Breast epithelium (tissue), 3 donors: ENCODE results near the gene UBA7.

Experiments
- CTCF ChIP-seq, 3 donors: fragments of 450-650 bp; IDR thresholded peaks; one replicate each; pipeline ENCODE4 v1.5.1; 2016 to 2017; ENCODE audit warnings: antibody characterized with exemption in 3 of 3, mild to moderate bottlenecking in 3 of 3, moderate library complexity in 3 of 3
- POLR2A ChIP-seq: fragments of 450-650 bp; IDR thresholded peaks from one replicate; pipeline ENCODE4 v1.6.1; 2016; ENCODE audit warnings: antibody characterized with exemption, mild to moderate bottlenecking, moderate library complexity
- POLR2AphosphoS5 ChIP-seq, 3 donors: sonication (generic); formaldehyde crosslinking; IDR thresholded peaks; one replicate each; pipeline ENCODE4 v1.6.1; 2017; ENCODE audit warnings: antibody characterized with exemption in 3 of 3

- TF ChIP-seq CTCF (IDR thresholded peaks at IDR 0.05): no peak
- TF ChIP-seq POLR2AphosphoS5 (IDR thresholded peaks at IDR 0.05): no peak
- no peak for TF ChIP-seq POLR2A
Observed at GRCh38 chr3:49772703-49773102, 41.0 kb downstream of the UBA7 start.
